Measurements from ENCODE around the gene NUMB. TPM values are rescaled to one million over a fixed set of nuclear protein-coding genes. Genes with fewer than 3 reads are reported as not detected.

NUMB gene
- total and polyA plus RNA-seq, 4 donors = 39.4 to 100 (median 87.8) TPM

DNA sequence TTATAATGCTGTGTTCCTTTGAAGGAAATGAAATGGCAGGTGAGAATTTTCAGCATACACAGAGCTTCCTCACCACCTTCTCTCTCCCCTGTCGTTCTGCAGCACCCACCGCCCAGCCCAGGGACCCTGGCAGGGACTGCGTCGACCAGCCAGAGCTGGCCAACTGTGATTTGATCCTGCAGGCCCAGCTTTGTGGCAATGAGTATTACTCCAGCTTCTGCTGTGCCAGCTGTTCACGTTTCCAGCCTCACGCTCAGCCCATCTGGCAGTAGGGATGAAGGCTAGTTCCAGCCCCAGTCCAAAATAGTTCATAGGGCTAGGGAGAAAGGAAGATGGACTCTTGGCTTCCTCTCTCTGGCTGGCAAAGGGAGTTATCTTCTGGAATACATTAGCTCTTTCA is 186.0 kb downstream of the NUMB start:
- Histone ChIP-seq H3K36me3 (ENCODE audit: control insufficient read depth in 4 of 4, insufficient read depth in 4 of 4, low read length in 4 of 4) (peaks cover 5 to 23% (median 14%) of the 10 kb centered on the region in 4 donors), H3K27ac (ENCODE audit: low read depth in 1 of 2, low read length in 1 of 2) (no peak overlapping the region), H3K4me3 (no peak overlapping the region), H3K9me3 (ENCODE audit: control insufficient read depth in 4 of 4, insufficient read depth in 3 of 4, low read length in 3 of 4) (no peaks in the 10 kb centered on the region), H3K27me3 (ENCODE audit: control insufficient read depth in 3 of 3, insufficient read depth in 3 of 3, low read length in 2 of 3) (no peaks in the 10 kb centered on the region), H3K9ac (ENCODE audit: insufficient read depth in 1 of 2, low read length in 2 of 2) (no peak overlapping the region), H3K4me1 (ENCODE audit: control insufficient read depth in 5 of 5, insufficient read depth in 5 of 5, low read length in 5 of 5) (peaks cover 0 to 11% (median 4%) of the 10 kb centered on the region in 5 donors)
- ATAC-seq (ENCODE audit: insufficient read depth, low FRiP score) = no peak
- 85 to 88% methylated on average over 6 of the region's 6 CpGs for WGBS, 2 donors
- TF ChIP-seq, protein P1, sequence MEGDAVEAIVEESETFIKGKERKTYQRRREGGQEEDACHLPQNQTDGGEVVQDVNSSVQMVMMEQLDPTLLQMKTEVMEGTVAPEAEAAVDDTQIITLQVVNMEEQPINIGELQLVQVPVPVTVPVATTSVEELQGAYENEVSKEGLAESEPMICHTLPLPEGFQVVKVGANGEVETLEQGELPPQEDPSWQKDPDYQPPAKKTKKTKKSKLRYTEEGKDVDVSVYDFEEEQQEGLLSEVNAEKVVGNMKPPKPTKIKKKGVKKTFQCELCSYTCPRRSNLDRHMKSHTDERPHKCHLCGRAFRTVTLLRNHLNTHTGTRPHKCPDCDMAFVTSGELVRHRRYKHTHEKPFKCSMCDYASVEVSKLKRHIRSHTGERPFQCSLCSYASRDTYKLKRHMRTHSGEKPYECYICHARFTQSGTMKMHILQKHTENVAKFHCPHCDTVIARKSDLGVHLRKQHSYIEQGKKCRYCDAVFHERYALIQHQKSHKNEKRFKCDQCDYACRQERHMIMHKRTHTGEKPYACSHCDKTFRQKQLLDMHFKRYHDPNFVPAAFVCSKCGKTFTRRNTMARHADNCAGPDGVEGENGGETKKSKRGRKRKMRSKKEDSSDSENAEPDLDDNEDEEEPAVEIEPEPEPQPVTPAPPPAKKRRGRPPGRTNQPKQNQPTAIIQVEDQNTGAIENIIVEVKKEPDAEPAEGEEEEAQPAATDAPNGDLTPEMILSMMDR (IDR thresholded peaks at IDR 0.05; ENCODE audit: control extremely low read depth, extremely low read depth) = no peak
- no peak for DNase-seq

- ATAC-seq (ENCODE audit: insufficient read depth, low FRiP score) (peak; percentile 54), DNase-seq (peak; percentile 31 to 47 (median 41))
- H3K27ac ChIP-seq (ENCODE audit: low read depth in 1 of 2, low read length in 1 of 2) = peak overlapping the region in 1 of 2 donors; percentile 43
- peak overlapping the region; percentile 46 to 68 for H3K9ac ChIP-seq (ENCODE audit: insufficient read depth in 1 of 2, low read length in 2 of 2)
- peaks cover 0 to 11% (median 4%) of the 10 kb centered on the region in 5 donors for H3K4me1 ChIP-seq (ENCODE audit: control insufficient read depth in 5 of 5, insufficient read depth in 5 of 5, low read length in 5 of 5)
- no peaks in the 10 kb centered on the region for H3K27me3 ChIP-seq (ENCODE audit: control insufficient read depth in 3 of 3, insufficient read depth in 3 of 3, low read length in 2 of 3)
- TF ChIP-seq, protein P1 (IDR thresholded peaks at IDR 0.05; ENCODE audit: control extremely low read depth, extremely low read depth) = no peak
- no peaks in the 10 kb centered on the region for H3K9me3 ChIP-seq (ENCODE audit: control insufficient read depth in 4 of 4, insufficient read depth in 3 of 4, low read length in 3 of 4)
- WGBS, 2 donors = 5 to 7% methylated on average over 48 of the region's 48 CpGs
- H3K36me3 ChIP-seq (ENCODE audit: control insufficient read depth in 4 of 4, insufficient read depth in 4 of 4, low read length in 4 of 4) = peaks cover 0 to 8% (median 7%) of the 10 kb centered on the region in 4 donors
- peak overlapping the region; percentile 34 for H3K4me3 ChIP-seq
These were observed 188.4 kb downstream of the NUMB start for GRCh38 chr14:73269729-73270531.

DNA sequence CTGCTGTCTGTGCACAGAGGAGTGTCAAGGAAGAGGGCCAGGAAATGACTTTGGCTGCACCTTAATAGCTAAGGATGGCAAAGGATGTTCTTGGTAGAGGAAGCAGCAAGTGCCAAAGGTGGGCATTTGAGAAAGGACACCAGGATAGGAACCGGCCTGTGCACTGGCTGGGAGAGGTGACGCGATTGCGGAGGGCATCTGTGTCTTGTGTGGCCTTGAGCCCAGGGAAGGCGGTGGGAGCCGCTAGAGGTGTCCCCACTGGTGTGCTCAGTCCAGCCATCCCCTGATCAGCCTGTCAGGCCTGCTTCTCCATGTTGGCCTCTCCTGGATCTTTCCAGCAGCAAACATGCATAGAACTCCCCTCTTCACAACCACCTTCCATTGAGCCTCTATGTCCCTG is 190.9 kb downstream of the NUMB start:
- DNase-seq (no peak), ATAC-seq (ENCODE audit: insufficient read depth, low FRiP score) (no peak)
- peaks cover 0 to 11% (median 4%) of the 10 kb centered on the region in 5 donors for H3K4me1 ChIP-seq (ENCODE audit: control insufficient read depth in 5 of 5, insufficient read depth in 5 of 5, low read length in 5 of 5)
- TF ChIP-seq, protein P1 (IDR thresholded peaks at IDR 0.05; ENCODE audit: control extremely low read depth, extremely low read depth) = no peak
- no peak overlapping the region for H3K4me3 ChIP-seq
- no peak overlapping the region for H3K9ac ChIP-seq (ENCODE audit: insufficient read depth in 1 of 2, low read length in 2 of 2)
- peaks cover 0 to 2% (median 0%) of the 10 kb centered on the region in 4 donors for H3K36me3 ChIP-seq (ENCODE audit: control insufficient read depth in 4 of 4, insufficient read depth in 4 of 4, low read length in 4 of 4)
- WGBS, 2 donors = 97 to 98% methylated on average over 6 of the region's 6 CpGs
- H3K27me3 ChIP-seq (ENCODE audit: control insufficient read depth in 3 of 3, insufficient read depth in 3 of 3, low read length in 2 of 3) = no peaks in the 10 kb centered on the region
- no peaks in the 10 kb centered on the region for H3K9me3 ChIP-seq (ENCODE audit: control insufficient read depth in 4 of 4, insufficient read depth in 3 of 4, low read length in 3 of 4)
- no peak overlapping the region for H3K27ac ChIP-seq (ENCODE audit: low read depth in 1 of 2, low read length in 1 of 2)
